Endothelial cell (in vitro differentiated cells): Measurements from ENCODE around the gene B3GNT3. TPM values are rescaled to one million over a fixed set of nuclear protein-coding genes. Genes with fewer than 3 reads are reported as not detected.

Experiments used
- DNase-seq: peaks from one replicate; pipeline ENCODE4 v3.0.0; 2021; ENCODE audit warnings: low spot score
- H3K27ac Mint-ChIP-seq: one replicate; pipeline ENCODE4 v1.8.0; 2021; ENCODE audit warnings: mixed read lengths, inconsistent platforms; ENCODE audit not compliant: unreplicated experiment
- H3K27me3 Mint-ChIP-seq: one replicate; pipeline ENCODE4 v1.8.0; 2021; ENCODE audit warnings: mild to moderate bottlenecking, moderate library complexity, mixed read lengths, inconsistent platforms; ENCODE audit not compliant: unreplicated experiment
- H3K36me3 Mint-ChIP-seq: one replicate; pipeline ENCODE4 v1.8.0; 2021; ENCODE audit warnings: mild to moderate bottlenecking, low read depth, mixed read lengths, inconsistent platforms; ENCODE audit not compliant: unreplicated experiment
- H3K4me1 Mint-ChIP-seq: one replicate; pipeline ENCODE4 v1.8.0; 2021; ENCODE audit warnings: mild to moderate bottlenecking, mixed read lengths, inconsistent platforms; ENCODE audit not compliant: unreplicated experiment
- H3K4me3 Mint-ChIP-seq: one replicate; pipeline ENCODE4 v1.8.0; 2021; ENCODE audit warnings: mild to moderate bottlenecking, mixed read lengths, inconsistent platforms; ENCODE audit not compliant: unreplicated experiment
- H3K9me3 Mint-ChIP-seq: one replicate; pipeline ENCODE4 v1.8.0; 2021; ENCODE audit warnings: mixed read lengths, inconsistent platforms; ENCODE audit not compliant: unreplicated experiment
- CTCF ChIP-seq: fragments of 200-600 bp; sonication (generic); IDR thresholded peaks from one replicate; pipeline ENCODE4 v1.5.0; 2021; ENCODE audit warnings: antibody characterized with exemption; ENCODE audit not compliant: unreplicated experiment
- total RNA-seq: library from RNA; stranded (reverse); fragmentation: NEBNext Ultra II Directional; extraction: Animal tissue kit (Norgen Biotek cat#: 25700); gene quantifications from one replicate; pipeline ENCODE4 v1.2.1, GENCODE V29; 2021; ENCODE audit not compliant: unreplicated experiment

The B3GNT3 gene
- total RNA-seq, 1 donor from 2014 or later, result 0.77 TPM

- Mint-ChIP-seq H3K27me3 (peaks cover 10% of the 10 kb centered on the region), H3K9me3 (no peaks in the 10 kb centered on the region), H3K4me1 (peaks cover 3% of the 10 kb centered on the region), H3K36me3 (no peaks in the 10 kb centered on the region), H3K27ac (no peak overlapping the region), H3K4me3 (no peak overlapping the region)
- TF ChIP-seq CTCF, result no peak
- DNase-seq, result no peak
Observed at GRCh38 chr19:17754634-17755442, 40.1 kb upstream of the B3GNT3 start.

- Mint-ChIP-seq H3K4me3 (no peak overlapping the region), H3K4me1 (peaks cover 3% of the 10 kb centered on the region), H3K9me3 (no peaks in the 10 kb centered on the region), H3K36me3 (no peaks in the 10 kb centered on the region), H3K27ac (no peak overlapping the region), H3K27me3 (peaks cover 8% of the 10 kb centered on the region)
- TF ChIP-seq CTCF, result no peak
- DNase-seq, result no peak
Observed at GRCh38 chr19:17755443-17755890, 39.5 kb upstream of the B3GNT3 start.

- Mint-ChIP-seq H3K27me3 (peaks cover 8% of the 10 kb centered on the region), H3K9me3 (no peaks in the 10 kb centered on the region), H3K4me1 (peaks cover 3% of the 10 kb centered on the region), H3K4me3 (no peak overlapping the region), H3K27ac (no peak overlapping the region), H3K36me3 (no peaks in the 10 kb centered on the region)
- DNase-seq, result peak; percentile 59
- no peak for TF ChIP-seq CTCF
Observed at GRCh38 chr19:17755977-17756670, 38.8 kb upstream of the B3GNT3 start.

- H3K27me3 Mint-ChIP-seq, result peaks cover 5% of the 10 kb centered on the region
- no peaks in the 10 kb centered on the region for H3K36me3 Mint-ChIP-seq
- H3K4me3 Mint-ChIP-seq, result no peak overlapping the region
- H3K4me1 Mint-ChIP-seq, result peaks cover 3% of the 10 kb centered on the region
- DNase-seq, result no peak
- no peak overlapping the region for H3K27ac Mint-ChIP-seq
- TF ChIP-seq CTCF, result no peak
- H3K9me3 Mint-ChIP-seq, result no peaks in the 10 kb centered on the region
Observed at GRCh38 chr19:17757125-17757524, 37.8 kb upstream of the B3GNT3 start.

GRCh38 chr19:17758515-17758914 is 36.4 kb upstream of the B3GNT3 start:
- no peak for TF ChIP-seq CTCF
- H3K27me3 Mint-ChIP-seq, result peaks cover 5% of the 10 kb centered on the region

More at GRCh38 chr19:17758515-17758914, 36.4 kb upstream of the B3GNT3 start:
- DNase-seq, result no peak
- H3K36me3 Mint-ChIP-seq, result no peaks in the 10 kb centered on the region
- no peak overlapping the region for H3K4me3 Mint-ChIP-seq
- H3K27ac Mint-ChIP-seq, result no peak overlapping the region
- H3K9me3 Mint-ChIP-seq, result no peaks in the 10 kb centered on the region
- H3K4me1 Mint-ChIP-seq, result peaks cover 3% of the 10 kb centered on the region
